ENCODE results near the gene NTRK3.
"Not testable (repeated sequence)": the region's sequence is repeated elsewhere in the genome, so short reads cannot be mapped to it uniquely, and the experiment has no call there.

The NTRK3 gene

GRCh38 chr15:87863152-87863551 lies 393.4 kb downstream of the NTRK3 start:
- DNase-seq, result no peak

GRCh38 chr15:87860743-87861142 lies 395.8 kb downstream of the NTRK3 start:
- no peak for DNase-seq

DNA sequence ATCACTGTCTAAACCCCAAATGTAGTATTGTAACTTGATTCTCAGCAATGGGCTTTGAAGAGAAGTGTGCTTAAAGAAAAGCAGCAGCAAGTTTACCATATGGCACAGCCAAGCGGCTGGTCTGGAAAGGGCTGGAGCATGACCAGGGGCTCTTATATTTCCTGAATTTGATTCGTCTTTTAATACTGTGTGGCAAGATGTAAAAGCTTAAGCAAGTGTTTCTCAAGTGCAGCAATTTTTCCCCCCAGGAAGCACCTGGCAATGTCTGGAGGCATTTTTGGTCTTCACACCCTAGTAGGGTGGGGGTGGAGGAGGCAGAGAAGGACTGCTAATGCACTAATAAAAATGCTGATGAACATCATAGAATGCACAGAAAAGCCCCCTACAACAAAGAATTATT lies 397.9 kb downstream of the NTRK3 start:
- DNase-seq, result no peak

GRCh38 chr15:87851497-87851896 lies 405.0 kb downstream of the NTRK3 start:
- DNase-seq, result no peak

- no peak for DNase-seq
Measured at GRCh38 chr15:87850916-87851315, 405.6 kb downstream of the NTRK3 start.

- DNase-seq, result no peak
Measured at GRCh38 chr15:87849181-87849580, 407.4 kb downstream of the NTRK3 start.

- DNase-seq, result no peak
Measured at GRCh38 chr15:87848012-87848411, 408.5 kb downstream of the NTRK3 start.

GRCh38 chr15:87846746-87847145 lies 409.8 kb downstream of the NTRK3 start:
- no peak for DNase-seq

DNA sequence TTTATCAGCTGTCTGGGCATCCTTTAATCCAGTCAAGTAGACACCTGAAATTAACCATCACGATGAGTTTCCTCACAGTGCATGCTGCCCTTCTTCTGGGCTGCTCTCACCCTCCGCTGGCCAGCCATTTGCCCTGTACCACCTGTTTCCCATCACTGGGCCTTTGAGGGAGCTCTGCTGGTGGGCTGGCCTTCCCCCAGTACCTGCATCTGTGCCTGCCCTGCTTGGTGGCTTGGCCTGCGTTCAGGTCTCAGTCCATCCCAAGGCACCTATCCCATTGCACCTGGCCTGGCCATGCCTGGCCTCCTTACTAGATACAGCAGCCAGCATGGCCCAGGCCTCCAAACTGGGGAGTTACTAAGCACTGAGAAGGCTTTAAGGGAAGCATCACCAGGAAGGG lies 413.2 kb downstream of the NTRK3 start:
- no peak for DNase-seq

GRCh38 chr15:87841426-87841998 lies 415.0 kb downstream of the NTRK3 start:
- DNase-seq, result no peak

- DNase-seq, result not testable (repeated sequence)
Measured at GRCh38 chr15:87835830-87836229, 420.7 kb downstream of the NTRK3 start.

GRCh38 chr15:87833333-87833732 lies 423.2 kb downstream of the NTRK3 start:
- DNase-seq, result not testable (repeated sequence)

- no peak for DNase-seq
Measured at GRCh38 chr15:87829332-87830050, 427.0 kb downstream of the NTRK3 start.

DNA sequence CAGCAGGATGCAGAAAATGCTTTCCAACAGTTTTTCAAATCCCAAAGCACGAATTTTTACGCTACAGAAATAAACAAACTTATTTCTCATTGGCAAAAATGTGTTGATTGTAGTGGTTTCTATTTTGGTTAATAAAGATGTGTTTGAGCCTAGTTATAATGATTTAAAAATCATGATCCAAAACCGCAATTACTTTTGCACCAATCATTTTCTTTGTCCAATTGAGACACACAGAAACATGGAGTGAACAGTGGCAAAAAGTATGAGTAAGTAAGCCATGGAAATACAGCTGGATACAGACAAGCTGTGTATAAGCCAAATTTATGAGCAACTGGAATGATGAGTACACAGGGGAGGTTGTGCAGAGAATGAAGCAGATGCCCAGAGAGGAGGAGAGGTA lies 427.9 kb downstream of the NTRK3 start:
- DNase-seq, result no peak

DNA sequence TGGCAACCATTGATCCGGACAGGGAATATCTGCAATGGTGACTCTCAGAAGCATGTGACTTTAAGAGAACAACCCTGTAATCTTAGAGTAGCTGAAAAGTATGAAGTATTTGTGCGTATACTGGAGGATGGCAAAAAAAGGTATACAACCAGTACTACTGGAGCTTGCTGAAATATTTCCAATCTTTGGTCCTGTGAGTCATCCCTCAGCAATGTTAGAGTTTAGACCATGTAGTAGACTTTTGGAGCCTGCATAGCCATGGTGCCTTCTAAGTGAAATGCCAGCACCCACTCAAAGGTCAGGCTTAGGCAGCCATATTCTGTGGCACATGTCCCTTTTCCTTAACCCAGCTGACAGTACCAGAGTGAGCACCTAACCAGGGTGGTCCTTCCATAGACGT lies 429.4 kb downstream of the NTRK3 start:
- DNase-seq, result no peak

DNA sequence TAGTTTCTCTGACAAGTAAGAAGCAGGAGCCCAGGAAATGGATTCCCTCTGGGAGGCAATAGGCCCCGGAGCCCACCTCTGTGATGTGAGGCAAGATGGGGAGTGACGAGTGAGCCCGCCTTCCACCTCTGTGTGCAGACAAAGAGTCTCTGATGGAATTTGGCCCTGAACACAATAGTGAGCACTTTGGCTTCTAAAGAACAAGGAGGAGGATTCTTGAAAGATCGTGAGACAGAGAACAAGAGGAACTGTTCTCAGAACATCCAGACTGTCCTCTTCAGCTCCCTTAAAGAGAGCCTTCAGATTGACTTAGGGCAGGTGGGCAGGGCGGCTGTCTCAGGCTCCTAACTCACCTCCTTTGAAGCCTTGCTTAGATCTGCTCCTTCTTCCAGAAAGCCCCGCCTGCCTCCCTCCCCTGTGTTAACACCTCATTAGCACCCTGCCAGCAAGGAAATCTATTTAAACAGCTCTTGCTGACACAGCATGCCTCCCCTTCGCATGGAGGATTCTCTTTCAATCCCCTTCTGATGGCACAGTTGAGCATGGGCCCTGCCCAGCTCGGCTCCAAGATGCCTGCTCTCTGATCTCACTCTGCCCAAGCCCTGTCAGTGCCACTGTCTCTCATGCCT lies 430.3 kb downstream of the NTRK3 start:
- DNase-seq, result no peak

GRCh38 chr15:87818756-87819155 lies 437.8 kb downstream of the NTRK3 start:
- DNase-seq, result no peak

GRCh38 chr15:87817553-87817952 lies 439.0 kb downstream of the NTRK3 start:
- DNase-seq, result no peak

DNA sequence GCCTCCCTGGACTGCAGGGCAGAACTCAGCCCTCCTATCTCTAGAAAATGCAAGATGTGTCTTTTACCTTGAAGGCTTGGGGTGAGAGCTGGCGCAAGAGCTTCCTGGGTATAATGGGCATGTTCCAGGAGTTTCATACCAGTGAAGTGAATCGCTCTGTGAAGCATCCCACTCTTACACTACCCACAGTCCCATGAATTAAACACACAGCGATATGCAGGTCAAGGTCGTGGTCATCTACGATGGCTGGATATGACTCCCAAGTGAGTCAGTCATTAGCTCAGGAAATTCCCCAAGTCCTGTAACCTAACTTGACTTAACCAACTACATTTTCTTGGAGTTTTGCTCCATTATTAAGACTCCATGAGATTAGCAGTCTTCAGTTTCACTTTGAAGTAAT lies 439.7 kb downstream of the NTRK3 start:
- no peak for DNase-seq

DNA sequence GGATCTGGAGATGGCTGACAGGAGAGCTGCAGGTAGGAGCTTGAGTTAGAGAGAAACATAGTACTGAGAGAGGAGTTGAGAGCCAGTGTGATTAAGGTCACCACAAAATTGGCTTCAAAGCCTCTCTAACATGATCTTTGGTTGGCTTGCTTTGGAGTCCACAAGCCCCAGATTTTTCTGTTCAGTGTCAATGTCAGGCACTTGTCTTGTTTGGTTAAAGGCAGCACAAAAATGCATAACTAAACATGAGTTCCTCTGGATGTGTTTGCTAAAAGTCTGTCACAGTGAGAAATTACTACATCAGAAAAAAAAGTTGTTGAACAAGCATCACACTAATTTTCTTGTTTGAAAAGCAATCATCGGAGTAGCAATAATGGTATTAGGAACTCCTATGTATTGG lies 440.5 kb downstream of the NTRK3 start:
- DNase-seq, result no peak

All from activated CD4-positive, alpha-beta T cell treated with anti-CD3 and anti-CD28 coated beads, Interleukin-2, amount 50 U/mL, for 16 hours (primary cell).